ENCODE measurements around the gene NPAS3.

GRCh38 chr14:33573301-33573880, 634.7 kb downstream of the NPAS3 start:
- TF ChIP-seq, protein P1, sequence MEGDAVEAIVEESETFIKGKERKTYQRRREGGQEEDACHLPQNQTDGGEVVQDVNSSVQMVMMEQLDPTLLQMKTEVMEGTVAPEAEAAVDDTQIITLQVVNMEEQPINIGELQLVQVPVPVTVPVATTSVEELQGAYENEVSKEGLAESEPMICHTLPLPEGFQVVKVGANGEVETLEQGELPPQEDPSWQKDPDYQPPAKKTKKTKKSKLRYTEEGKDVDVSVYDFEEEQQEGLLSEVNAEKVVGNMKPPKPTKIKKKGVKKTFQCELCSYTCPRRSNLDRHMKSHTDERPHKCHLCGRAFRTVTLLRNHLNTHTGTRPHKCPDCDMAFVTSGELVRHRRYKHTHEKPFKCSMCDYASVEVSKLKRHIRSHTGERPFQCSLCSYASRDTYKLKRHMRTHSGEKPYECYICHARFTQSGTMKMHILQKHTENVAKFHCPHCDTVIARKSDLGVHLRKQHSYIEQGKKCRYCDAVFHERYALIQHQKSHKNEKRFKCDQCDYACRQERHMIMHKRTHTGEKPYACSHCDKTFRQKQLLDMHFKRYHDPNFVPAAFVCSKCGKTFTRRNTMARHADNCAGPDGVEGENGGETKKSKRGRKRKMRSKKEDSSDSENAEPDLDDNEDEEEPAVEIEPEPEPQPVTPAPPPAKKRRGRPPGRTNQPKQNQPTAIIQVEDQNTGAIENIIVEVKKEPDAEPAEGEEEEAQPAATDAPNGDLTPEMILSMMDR (conservative IDR thresholded peaks at IDR 0.05; ENCODE audit: low read depth, low read length), result no peak
- TF ChIP-seq EZH2 (IDR thresholded peaks at IDR 0.05; ENCODE audit: low read length, unreplicated experiment) (no peak), EZH2phosphoT487 (IDR thresholded peaks at IDR 0.05; ENCODE audit: borderline replicate concordance, low read length) (no peak)

Measured in PC-3 (cell line).